Smooth muscle cell (in vitro differentiated cells): ENCODE measurements around the gene SLC66A2. TPM values are rescaled to one million over a fixed set of nuclear protein-coding genes. Genes with fewer than 3 reads are reported as not detected.

Source experiments
- DNase-seq: peaks from one replicate; lab custom pipeline; 2025; ENCODE audit not compliant: unreplicated experiment; lab: John Stamatoyannopoulos, UW
- H2AFZ ChIP-seq: fragments of 200-600 bp; sonication (generic); 2 replicates; pipeline ENCODE4 v1.6.0; 2016; ENCODE audit warnings: antibody characterized with exemption, low read depth, mild to moderate bottlenecking
- H3F3A ChIP-seq: fragments of 200-600 bp; sonication (generic); 2 replicates; pipeline ENCODE4 v1.6.0; 2017; ENCODE audit warnings: antibody characterized with exemption, low read depth
- H3K27ac ChIP-seq: fragments of 200-600 bp; sonication (generic); 2 replicates; pipeline ENCODE4 v1.5.1; 2016; ENCODE audit warnings: low read depth, mild to moderate bottlenecking
- H3K27me3 ChIP-seq: fragments of 200-600 bp; sonication (generic); 2 replicates; pipeline ENCODE4 v1.6.1; 2016; ENCODE audit warnings: low read depth, mild to moderate bottlenecking
- H3K36me3 ChIP-seq: fragments of 200-600 bp; sonication (generic); 2 replicates; pipeline ENCODE4 v1.5.1; 2016; ENCODE audit warnings: low read depth
- H3K4me1 ChIP-seq: fragments of 200-600 bp; sonication (generic); 2 replicates; pipeline ENCODE4 v1.5.1; 2016; ENCODE audit warnings: low read depth
- H3K4me2 ChIP-seq: fragments of 200-600 bp; sonication (generic); 2 replicates; pipeline ENCODE4 v1.6.0; 2016; ENCODE audit warnings: mild to moderate bottlenecking
- H3K4me3 ChIP-seq: fragments of 200-600 bp; sonication (generic); 2 replicates; pipeline ENCODE4 v1.5.1; 2016; ENCODE audit warnings: mild to moderate bottlenecking
- H3K79me2 ChIP-seq: fragments of 200-600 bp; sonication (generic); 2 replicates; pipeline ENCODE4 v1.6.0; 2016; ENCODE audit warnings: low read depth, mild to moderate bottlenecking
- H3K9ac ChIP-seq: fragments of 200-600 bp; sonication (generic); 2 replicates; pipeline ENCODE4 v1.6.0; 2016; ENCODE audit warnings: low read depth
- H3K9me3 ChIP-seq: fragments of 200-600 bp; sonication (generic); replicated peaks from 2 replicates; pipeline ENCODE4 v1.5.1; 2016; ENCODE audit warnings: low read depth
- H4K20me1 ChIP-seq: fragments of 200-600 bp; sonication (generic); 2 replicates; pipeline ENCODE4 v1.6.0; 2016; ENCODE audit warnings: low read depth
- whole genome bisulfite sequencing: methylation state at CpG from one replicate; pipeline ENCODE4 v1.1.7; 2016; ENCODE audit warnings: low lambda C conversion rate; 5-methylcytosine and 5-hydroxymethylcytosine counted together
- polyA plus RNA-seq: library from polyadenylated mRNA; unstranded; fragments of >200 nt; fragmentation: Nextera tagmentation; extraction: Ambion mirVana; gene quantifications from 2 replicates; pipeline ENCODE4 v1.2.1, GENCODE V29; 2016
- total RNA-seq: library from RNA; depleted of rRNA; stranded (reverse); fragments of >200 nt; gene quantifications from 2 replicates; pipeline ENCODE4 v1.2.3, GENCODE V29; 2014
- TF ChIP-seq, protein P1 (sequence below): fragments of 200-600 bp; sonication (generic); IDR thresholded peaks from 2 replicates; pipeline ENCODE4 v1.5.1; 2017; ENCODE audit warnings: borderline replicate concordance, mild to moderate bottlenecking, antibody characterized with exemption; ENCODE audit not compliant: insufficient read depth, poor library complexity, severe bottlenecking

The SLC66A2 gene
- total and polyA plus RNA-seq, 2 experiments from 2014 or later: 23.6 to 37.9 TPM

DNA sequence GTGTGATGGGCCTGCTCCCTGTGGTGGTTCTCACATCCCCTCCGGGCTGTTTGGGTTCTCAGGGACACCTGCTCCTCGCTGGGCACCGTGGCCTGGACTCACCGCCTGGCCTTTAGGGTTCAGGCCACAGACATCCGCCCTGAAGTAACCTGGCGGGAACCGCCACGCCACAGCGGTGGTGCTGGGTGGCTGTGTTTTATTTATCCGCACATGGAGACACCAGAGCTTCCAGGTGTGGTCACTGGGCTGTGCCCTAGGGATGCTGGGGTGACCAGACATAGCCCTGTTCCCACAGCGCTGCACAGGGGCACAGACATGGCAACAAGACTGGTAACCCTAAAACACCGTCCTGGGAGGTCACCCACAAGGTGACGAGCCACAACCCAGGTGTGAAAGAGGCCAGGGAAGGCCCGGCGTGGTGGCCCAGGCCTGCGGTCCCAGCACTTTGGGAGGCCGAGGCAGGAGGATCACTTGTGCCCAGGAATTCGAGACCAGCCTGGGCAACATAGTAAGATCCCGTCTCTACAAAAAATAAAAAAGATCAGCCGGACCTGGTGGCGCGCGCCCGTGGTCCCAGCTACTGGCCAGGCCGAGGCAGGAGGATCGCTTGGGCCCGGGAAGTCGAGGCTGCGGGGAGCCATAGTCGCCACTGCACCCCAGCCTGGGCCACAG lies 12.3 kb upstream of the SLC66A2 start:
- peak overlapping the region; percentile 78 for H3K27ac ChIP-seq
- no peaks in the 10 kb centered on the region for H3K27me3 ChIP-seq
- H3K9me3 ChIP-seq: no peaks in the 10 kb centered on the region
- H3K4me1 ChIP-seq: peaks cover 14% of the 10 kb centered on the region
- 91% methylated on average over 30 of the region's 30 CpGs for WGBS
- no peaks in the 10 kb centered on the region for H4K20me1 ChIP-seq
- peaks cover 29% of the 10 kb centered on the region for H3F3A ChIP-seq
- H3K4me2 ChIP-seq: peak overlapping the region; percentile 90
- no peaks in the 10 kb centered on the region for H3K36me3 ChIP-seq
- TF ChIP-seq, protein P1, sequence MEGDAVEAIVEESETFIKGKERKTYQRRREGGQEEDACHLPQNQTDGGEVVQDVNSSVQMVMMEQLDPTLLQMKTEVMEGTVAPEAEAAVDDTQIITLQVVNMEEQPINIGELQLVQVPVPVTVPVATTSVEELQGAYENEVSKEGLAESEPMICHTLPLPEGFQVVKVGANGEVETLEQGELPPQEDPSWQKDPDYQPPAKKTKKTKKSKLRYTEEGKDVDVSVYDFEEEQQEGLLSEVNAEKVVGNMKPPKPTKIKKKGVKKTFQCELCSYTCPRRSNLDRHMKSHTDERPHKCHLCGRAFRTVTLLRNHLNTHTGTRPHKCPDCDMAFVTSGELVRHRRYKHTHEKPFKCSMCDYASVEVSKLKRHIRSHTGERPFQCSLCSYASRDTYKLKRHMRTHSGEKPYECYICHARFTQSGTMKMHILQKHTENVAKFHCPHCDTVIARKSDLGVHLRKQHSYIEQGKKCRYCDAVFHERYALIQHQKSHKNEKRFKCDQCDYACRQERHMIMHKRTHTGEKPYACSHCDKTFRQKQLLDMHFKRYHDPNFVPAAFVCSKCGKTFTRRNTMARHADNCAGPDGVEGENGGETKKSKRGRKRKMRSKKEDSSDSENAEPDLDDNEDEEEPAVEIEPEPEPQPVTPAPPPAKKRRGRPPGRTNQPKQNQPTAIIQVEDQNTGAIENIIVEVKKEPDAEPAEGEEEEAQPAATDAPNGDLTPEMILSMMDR: no peak
- H3K79me2 ChIP-seq: peaks cover 3% of the 10 kb centered on the region
- no peak overlapping the region for H3K9ac ChIP-seq
- H3K4me3 ChIP-seq: peak overlapping the region; percentile 69
- H2AFZ ChIP-seq: no peak overlapping the region
- no peak for DNase-seq

DNA sequence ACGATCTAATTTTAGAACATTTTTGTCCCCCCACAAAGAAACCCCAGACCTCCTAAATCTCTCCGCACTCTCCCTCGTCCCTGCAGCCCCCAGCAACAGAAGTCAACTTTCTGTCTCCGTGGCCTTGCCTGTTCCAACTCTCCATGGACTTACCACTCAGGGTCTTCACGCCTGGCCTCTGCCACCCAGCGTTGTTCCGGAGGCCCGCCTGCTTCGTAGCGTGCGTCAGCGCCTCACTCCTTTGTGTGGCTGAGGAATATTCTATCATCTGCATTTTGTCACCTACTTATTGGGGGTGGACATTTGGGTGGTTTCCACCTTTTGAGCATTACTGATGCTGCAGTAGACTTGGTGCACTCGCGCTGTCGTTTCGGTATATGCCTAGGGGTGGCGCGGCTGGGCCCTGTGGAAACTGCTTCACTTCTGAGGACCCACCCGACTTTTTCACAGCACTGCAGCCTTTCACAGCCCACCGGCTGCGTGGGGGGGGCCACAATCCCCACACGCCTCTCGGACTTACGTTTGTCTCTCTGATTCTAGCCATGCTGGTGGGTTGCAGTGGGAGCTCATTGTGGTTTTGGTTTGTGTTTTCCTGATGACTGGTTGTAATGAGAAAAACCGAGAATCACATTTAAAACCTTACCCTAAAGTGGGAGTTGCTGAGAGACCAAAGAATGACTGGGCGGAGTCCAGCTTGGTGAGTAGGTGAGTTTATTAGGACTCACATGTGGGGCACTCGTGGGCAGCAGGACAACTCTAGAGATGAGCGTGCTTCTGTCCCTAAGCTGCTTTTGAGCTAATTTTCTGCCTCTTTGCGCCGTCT lies 11.6 kb upstream of the SLC66A2 start:
- Histone ChIP-seq H3K27me3 (no peaks in the 10 kb centered on the region), H3K4me3 (no peak overlapping the region), H3K9me3 (no peaks in the 10 kb centered on the region), H2AFZ (no peak overlapping the region), H3K4me2 (peak overlapping the region; percentile 59), H4K20me1 (no peaks in the 10 kb centered on the region), H3K9ac (peak overlapping the region; percentile 23), H3K79me2 (peaks cover 3% of the 10 kb centered on the region), H3F3A (peaks cover 29% of the 10 kb centered on the region), H3K4me1 (peaks cover 14% of the 10 kb centered on the region), H3K36me3 (no peaks in the 10 kb centered on the region), H3K27ac (peak overlapping the region; percentile 78)
- TF ChIP-seq, protein P1: no peak
- 70% methylated on average over 30 of the region's 30 CpGs for WGBS
- DNase-seq: no peak

DNA sequence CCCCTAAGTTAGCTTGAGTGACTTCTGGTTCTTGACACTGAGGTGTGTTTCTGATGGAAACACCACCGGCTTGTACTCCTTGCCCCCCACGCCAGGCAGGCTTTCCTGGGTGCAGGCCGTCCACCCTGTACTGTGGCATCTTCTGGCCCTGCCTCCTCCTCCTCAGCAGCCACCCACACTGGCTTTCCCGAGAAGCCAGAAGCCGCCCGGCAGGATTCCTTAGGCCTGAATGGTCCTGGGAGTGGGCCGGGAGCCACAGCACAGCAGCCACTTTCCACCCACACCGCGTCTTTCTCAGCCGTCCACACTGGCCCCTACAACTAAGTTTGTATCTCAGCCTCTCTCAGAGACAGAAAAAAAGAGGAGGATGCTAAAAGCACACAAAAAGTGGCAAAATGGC lies 10.9 kb upstream of the SLC66A2 start:
- DNase-seq: peak; percentile 18
- H3K9ac ChIP-seq: peak overlapping the region; percentile 23

More for the DNA sequence above, 10.9 kb upstream of the SLC66A2 start:
- peak overlapping the region; percentile 59 for H3K4me2 ChIP-seq
- H3K4me3 ChIP-seq: no peak overlapping the region
- H3K27ac ChIP-seq: peak overlapping the region; percentile 78
- H3K27me3 ChIP-seq: no peaks in the 10 kb centered on the region
- no peaks in the 10 kb centered on the region for H3K9me3 ChIP-seq
- no peak overlapping the region for H2AFZ ChIP-seq
- whole genome bisulfite sequencing: 10% methylated on average over 10 of the region's 10 CpGs
- H3F3A ChIP-seq: peaks cover 25% of the 10 kb centered on the region
- TF ChIP-seq, protein P1: no peak
- H3K79me2 ChIP-seq: peaks cover 3% of the 10 kb centered on the region
- H3K4me1 ChIP-seq: peaks cover 14% of the 10 kb centered on the region
- no peaks in the 10 kb centered on the region for H3K36me3 ChIP-seq
- no peaks in the 10 kb centered on the region for H4K20me1 ChIP-seq
